ENCODE results near the gene SERPINA3. TPM values are rescaled to one million over a fixed set of nuclear protein-coding genes. Genes with fewer than 3 reads are reported as not detected.
"Not testable (repeated sequence)": the region's sequence is repeated elsewhere in the genome, so short reads cannot be mapped to it uniquely, and the experiment has no call there.

The SERPINA3 gene
- total RNA-seq, 2 donors from 2014 or later = 5.7 to 11.8 TPM

GRCh38 chr14:94573475-94574277 is 38.5 kb upstream of the SERPINA3 start:
- Histone ChIP-seq H3K4me1 (no peaks in the 10 kb centered on the region), H3K9ac (ENCODE audit: low read depth in 2 of 2, low read length in 2 of 2) (no peak overlapping the region), H3K36me3 (no peaks in the 10 kb centered on the region), H3K27ac (no peak overlapping the region), H3K4me3 (no peak overlapping the region), H3K27me3 (no peaks in the 10 kb centered on the region), H3K9me3 (no peaks in the 10 kb centered on the region)
- TF ChIP-seq, protein P1, sequence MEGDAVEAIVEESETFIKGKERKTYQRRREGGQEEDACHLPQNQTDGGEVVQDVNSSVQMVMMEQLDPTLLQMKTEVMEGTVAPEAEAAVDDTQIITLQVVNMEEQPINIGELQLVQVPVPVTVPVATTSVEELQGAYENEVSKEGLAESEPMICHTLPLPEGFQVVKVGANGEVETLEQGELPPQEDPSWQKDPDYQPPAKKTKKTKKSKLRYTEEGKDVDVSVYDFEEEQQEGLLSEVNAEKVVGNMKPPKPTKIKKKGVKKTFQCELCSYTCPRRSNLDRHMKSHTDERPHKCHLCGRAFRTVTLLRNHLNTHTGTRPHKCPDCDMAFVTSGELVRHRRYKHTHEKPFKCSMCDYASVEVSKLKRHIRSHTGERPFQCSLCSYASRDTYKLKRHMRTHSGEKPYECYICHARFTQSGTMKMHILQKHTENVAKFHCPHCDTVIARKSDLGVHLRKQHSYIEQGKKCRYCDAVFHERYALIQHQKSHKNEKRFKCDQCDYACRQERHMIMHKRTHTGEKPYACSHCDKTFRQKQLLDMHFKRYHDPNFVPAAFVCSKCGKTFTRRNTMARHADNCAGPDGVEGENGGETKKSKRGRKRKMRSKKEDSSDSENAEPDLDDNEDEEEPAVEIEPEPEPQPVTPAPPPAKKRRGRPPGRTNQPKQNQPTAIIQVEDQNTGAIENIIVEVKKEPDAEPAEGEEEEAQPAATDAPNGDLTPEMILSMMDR (IDR thresholded peaks at IDR 0.05) = no peak
- DNase-seq = no peak
- intact Hi-C loops (cut with DNase I) = no loop called here

- no peaks in the 10 kb centered on the region for H3K4me1 ChIP-seq
- TF ChIP-seq, protein P1 (IDR thresholded peaks at IDR 0.05) = no peak
- H3K27ac ChIP-seq = no peak overlapping the region
- no peaks in the 10 kb centered on the region for H3K36me3 ChIP-seq
- intact Hi-C loops (cut with DNase I) = no loop called here
- no peak overlapping the region for H3K4me3 ChIP-seq
- no peak overlapping the region for H3K9ac ChIP-seq (ENCODE audit: low read depth in 2 of 2, low read length in 2 of 2)
- no peaks in the 10 kb centered on the region for H3K9me3 ChIP-seq
- no peak for DNase-seq
- no peaks in the 10 kb centered on the region for H3K27me3 ChIP-seq
Measured at GRCh38 chr14:94574336-94574735, 37.9 kb upstream of the SERPINA3 start.

DNA sequence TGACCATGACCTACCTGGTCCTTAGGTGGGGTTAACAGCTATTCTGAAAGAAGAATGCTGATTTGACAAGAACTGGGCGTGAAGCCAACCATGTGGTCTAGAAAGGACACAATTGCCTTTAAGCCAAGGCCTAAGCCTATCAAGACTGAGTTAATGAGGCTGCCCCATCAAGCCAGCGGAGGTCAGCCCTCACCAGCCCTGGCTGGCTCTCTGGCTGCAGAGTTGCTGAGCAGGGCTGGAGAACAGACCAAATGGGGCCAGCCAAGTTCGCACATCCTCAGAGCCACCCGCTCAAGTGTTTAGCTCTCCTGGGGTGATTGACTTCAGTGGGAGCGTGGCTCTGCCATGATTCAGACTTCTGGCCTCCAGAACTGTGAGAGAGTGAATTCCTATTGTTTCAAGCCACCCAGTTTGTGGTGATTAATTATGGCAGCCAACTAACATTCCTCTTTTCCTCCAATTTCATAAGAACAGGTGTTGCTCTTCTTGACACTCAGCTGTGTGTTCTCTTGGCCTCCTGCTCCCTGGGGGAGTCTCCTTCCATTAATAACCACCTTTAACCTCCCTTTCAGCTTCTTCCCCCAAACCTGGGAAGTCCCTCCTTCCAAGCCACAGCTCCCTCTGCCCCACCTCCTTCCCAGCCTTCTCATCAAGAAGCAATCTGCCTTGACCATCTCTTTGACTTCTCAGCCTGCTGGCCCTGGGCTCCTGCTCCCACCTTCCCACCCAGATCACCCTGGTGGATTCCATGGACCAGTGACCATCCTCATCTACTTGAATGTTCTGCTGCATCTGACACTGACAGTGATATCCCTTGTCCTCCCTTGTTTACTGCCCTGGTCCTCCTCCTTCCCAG is 36.2 kb upstream of the SERPINA3 start:
- no peak overlapping the region for H3K27ac ChIP-seq
- no peak overlapping the region for H3K4me3 ChIP-seq
- no peaks in the 10 kb centered on the region for H3K36me3 ChIP-seq
- intact Hi-C loops (cut with DNase I) = no loop called here
- DNase-seq = no peak
- TF ChIP-seq, protein P1 (IDR thresholded peaks at IDR 0.05) = no peak
- no peaks in the 10 kb centered on the region for H3K4me1 ChIP-seq
- H3K9me3 ChIP-seq = no peaks in the 10 kb centered on the region
- H3K27me3 ChIP-seq = no peaks in the 10 kb centered on the region
- no peak overlapping the region for H3K9ac ChIP-seq (ENCODE audit: low read depth in 2 of 2, low read length in 2 of 2)

DNA sequence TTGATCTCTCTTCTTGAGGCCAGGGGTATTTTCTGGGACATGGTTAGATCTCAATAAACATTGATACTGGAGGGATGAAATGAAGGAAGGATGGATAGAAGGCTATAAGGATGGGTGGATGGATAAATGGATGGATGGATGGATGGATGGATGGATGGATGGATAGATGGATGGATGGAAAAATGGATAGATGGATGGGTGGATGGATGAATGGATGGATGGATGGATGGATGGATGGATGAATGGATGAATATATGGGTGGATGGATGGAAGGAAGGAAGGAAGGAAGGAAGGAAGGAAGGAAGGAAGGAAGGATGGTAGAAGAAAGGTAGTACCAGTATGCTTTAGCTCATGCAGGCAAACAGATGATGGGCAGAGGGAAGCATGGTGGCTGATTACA is 34.7 kb upstream of the SERPINA3 start:
- H3K27ac ChIP-seq; DNase-seq; H3K4me1 ChIP-seq; H3K9ac ChIP-seq (ENCODE audit: low read depth in 2 of 2, low read length in 2 of 2); H3K36me3 ChIP-seq; intact Hi-C loops (cut with DNase I); H3K27me3 ChIP-seq; H3K4me3 ChIP-seq; H3K9me3 ChIP-seq: not testable (repeated sequence)

DNA sequence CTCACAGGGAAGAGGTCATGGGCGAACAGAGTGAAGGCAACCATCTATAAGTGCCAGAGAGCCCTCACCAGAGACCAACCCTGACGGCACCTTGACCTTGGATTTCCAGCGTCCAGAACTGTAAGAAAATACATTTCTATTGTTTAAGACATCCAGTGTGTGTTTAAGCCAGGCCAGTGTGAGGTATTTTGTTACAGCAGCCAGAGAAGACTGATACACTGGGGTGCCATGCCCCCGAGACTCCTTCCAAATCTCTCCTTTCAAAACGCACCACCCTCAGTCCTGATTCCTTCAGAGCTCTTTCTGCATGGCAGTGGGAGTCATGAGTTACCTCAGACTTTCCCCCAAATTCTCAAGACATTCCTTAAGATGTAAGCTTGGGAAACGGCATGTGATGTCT is 33.5 kb upstream of the SERPINA3 start:
- Histone ChIP-seq H3K4me1 (no peaks in the 10 kb centered on the region), H3K36me3 (no peaks in the 10 kb centered on the region), H3K9ac (ENCODE audit: low read depth in 2 of 2, low read length in 2 of 2) (no peak overlapping the region), H3K27ac (no peak overlapping the region), H3K27me3 (no peaks in the 10 kb centered on the region), H3K4me3 (no peak overlapping the region), H3K9me3 (no peaks in the 10 kb centered on the region)
- TF ChIP-seq, protein P1 (IDR thresholded peaks at IDR 0.05) = no peak
- no peak for DNase-seq
- intact Hi-C loops (cut with DNase I) = no loop called here

Measured in colonic mucosa (tissue), 4 donors.